ENCODE results near the gene PIGR.

DNA sequence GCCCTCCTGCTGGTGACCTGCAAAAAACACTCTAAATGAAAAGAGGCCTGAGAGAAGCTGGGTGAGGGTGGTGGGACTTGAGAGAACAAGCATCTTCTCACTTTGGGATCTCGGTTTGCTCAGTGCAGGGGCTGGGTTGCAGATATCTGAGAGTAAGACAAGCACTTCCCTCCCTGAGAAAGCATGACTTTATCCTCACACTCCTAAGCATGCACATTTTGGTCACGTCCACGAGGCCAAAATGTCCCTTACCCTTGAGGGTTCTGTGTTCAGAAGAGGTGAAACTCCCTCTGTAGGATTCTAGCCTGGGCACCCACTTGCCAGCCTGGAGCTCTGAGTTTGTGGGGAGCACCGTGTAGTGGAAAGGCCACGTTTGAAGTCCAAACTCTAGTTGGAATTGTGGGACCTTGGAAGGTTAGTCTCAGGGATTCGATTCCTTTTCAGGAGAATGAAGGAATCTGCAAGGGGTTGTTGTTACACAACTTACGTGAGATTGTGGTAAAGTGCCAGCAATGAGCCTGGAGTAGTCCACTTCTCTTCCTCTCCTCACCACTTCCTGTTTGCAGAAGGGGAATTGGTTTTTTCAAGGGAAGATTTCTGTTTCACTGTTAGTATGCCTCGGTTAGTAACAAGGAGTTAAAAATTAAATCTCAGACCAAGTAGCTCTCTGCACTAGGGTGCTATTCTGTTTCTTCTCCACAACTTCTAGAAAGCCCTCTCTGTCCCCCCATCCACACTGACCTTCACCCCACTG, 21.0 kb upstream of the PIGR start:
- TF ChIP-seq RAD21 (conservative IDR thresholded peaks at IDR 0.05 in 1 of 2, IDR thresholded peaks at IDR 0.05 in 1 of 2) (no peak), NPAS2 (CRISPR knock-in tag; IDR thresholded peaks at IDR 0.05; ENCODE audit: borderline replicate concordance) (no peak), POLR2A (IDR thresholded peaks at IDR 0.05; ENCODE audit: low read length) (no peak), KDM1A (IDR thresholded peaks at IDR 0.05; ENCODE audit: low read depth) (no peak), POLR2AphosphoS2 (conservative IDR thresholded peaks at IDR 0.05; ENCODE audit: low read length) (no peak), JUN (IDR thresholded peaks at IDR 0.05) (no peak)
- TF ChIP-seq, protein P1, sequence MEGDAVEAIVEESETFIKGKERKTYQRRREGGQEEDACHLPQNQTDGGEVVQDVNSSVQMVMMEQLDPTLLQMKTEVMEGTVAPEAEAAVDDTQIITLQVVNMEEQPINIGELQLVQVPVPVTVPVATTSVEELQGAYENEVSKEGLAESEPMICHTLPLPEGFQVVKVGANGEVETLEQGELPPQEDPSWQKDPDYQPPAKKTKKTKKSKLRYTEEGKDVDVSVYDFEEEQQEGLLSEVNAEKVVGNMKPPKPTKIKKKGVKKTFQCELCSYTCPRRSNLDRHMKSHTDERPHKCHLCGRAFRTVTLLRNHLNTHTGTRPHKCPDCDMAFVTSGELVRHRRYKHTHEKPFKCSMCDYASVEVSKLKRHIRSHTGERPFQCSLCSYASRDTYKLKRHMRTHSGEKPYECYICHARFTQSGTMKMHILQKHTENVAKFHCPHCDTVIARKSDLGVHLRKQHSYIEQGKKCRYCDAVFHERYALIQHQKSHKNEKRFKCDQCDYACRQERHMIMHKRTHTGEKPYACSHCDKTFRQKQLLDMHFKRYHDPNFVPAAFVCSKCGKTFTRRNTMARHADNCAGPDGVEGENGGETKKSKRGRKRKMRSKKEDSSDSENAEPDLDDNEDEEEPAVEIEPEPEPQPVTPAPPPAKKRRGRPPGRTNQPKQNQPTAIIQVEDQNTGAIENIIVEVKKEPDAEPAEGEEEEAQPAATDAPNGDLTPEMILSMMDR (IDR thresholded peaks at IDR 0.05): no peak
- TF ChIP-seq, protein P2, sequence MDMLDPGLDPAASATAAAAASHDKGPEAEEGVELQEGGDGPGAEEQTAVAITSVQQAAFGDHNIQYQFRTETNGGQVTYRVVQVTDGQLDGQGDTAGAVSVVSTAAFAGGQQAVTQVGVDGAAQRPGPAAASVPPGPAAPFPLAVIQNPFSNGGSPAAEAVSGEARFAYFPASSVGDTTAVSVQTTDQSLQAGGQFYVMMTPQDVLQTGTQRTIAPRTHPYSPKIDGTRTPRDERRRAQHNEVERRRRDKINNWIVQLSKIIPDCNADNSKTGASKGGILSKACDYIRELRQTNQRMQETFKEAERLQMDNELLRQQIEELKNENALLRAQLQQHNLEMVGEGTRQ (IDR thresholded peaks at IDR 0.05): no peak
